Natural killer cell treated with Interleukin-12 subunit alpha and Interleukin-12 subunit beta and Interleukin-15 and Interleukin-18, amount 100 ng/mL, for 72 hours (primary cell): ENCODE data around the gene OR7C2. TPM values are rescaled to one million over a fixed set of nuclear protein-coding genes. Genes with fewer than 3 reads are reported as not detected.

Source experiments
- ATAC-seq, 2 donors: fragments of 150-1000 bp; cut with Tn5 transposase in 1 of 2; sonication (Bioruptor Pico), chemical (Tn5 transposase) in 1 of 2; 2 replicates each; pipeline ENCODE4 v1.10.0; 2021
- DNase-seq: peaks from one replicate; pipeline ENCODE4 v3.0.0; 2022; ENCODE audit warnings: low spot score
- H3K27ac Mint-ChIP-seq, 2 donors: 1 replicate in 1 of 2; 2 replicates in 1 of 2; pipeline ENCODE4 v1.8.0; 2022; ENCODE audit warnings: mixed read lengths in 2 of 2, mild to moderate bottlenecking in 1 of 2, moderate library complexity in 1 of 2
- H3K27me3 Mint-ChIP-seq, 2 donors: 1 replicate in 1 of 2; 2 replicates in 1 of 2; pipeline ENCODE4 v1.8.0; 2022; ENCODE audit warnings: mixed read lengths in 2 of 2
- H3K36me3 Mint-ChIP-seq: one replicate; pipeline ENCODE4 v1.8.0; 2022; ENCODE audit warnings: mixed read lengths
- H3K4me1 Mint-ChIP-seq, 2 donors: 1 replicate in 1 of 2; 2 replicates in 1 of 2; pipeline ENCODE4 v1.8.0; 2022; ENCODE audit warnings: low read depth in 2 of 2, mixed read lengths in 2 of 2, mild to moderate bottlenecking in 1 of 2
- H3K4me3 Mint-ChIP-seq: one replicate; pipeline ENCODE4 v1.8.0; 2022; ENCODE audit warnings: mixed read lengths
- H3K9me3 Mint-ChIP-seq: 2 replicates; pipeline ENCODE4 v1.8.0; 2022; ENCODE audit warnings: mixed read lengths
- total RNA-seq, 2 donors: library from RNA; stranded (reverse); gene quantifications; one replicate each; pipeline ENCODE4 v1.2.3, GENCODE V29; 2022

Gene OR7C2
- total RNA-seq, 2 donors from 2014 or later, result not detected

- peaks cover 8 to 15% of the 10 kb centered on the region in 2 donors for H3K27me3 Mint-ChIP-seq
- peaks cover 12% of the 10 kb centered on the region for H3K9me3 Mint-ChIP-seq
- ATAC-seq (no peak), DNase-seq (no peak)
- H3K4me1 Mint-ChIP-seq, result no peaks in the 10 kb centered on the region
- H3K27ac Mint-ChIP-seq, result no peak overlapping the region
- no peak overlapping the region for H3K4me3 Mint-ChIP-seq
- H3K36me3 Mint-ChIP-seq, result no peaks in the 10 kb centered on the region
Measured at GRCh38 chr19:14959263-14959662, 18.0 kb downstream of the OR7C2 start.

GRCh38 chr19:14961956-14962685, 20.8 kb downstream of the OR7C2 start:
- H3K36me3 Mint-ChIP-seq, result no peaks in the 10 kb centered on the region
- H3K27me3 Mint-ChIP-seq, result peaks cover 4 to 9% of the 10 kb centered on the region in 2 donors
- H3K4me1 Mint-ChIP-seq, result no peaks in the 10 kb centered on the region
- no peak overlapping the region for H3K4me3 Mint-ChIP-seq
- no peak overlapping the region for H3K27ac Mint-ChIP-seq
- H3K9me3 Mint-ChIP-seq, result peaks cover 9% of the 10 kb centered on the region
- DNase-seq, result no peak
- ATAC-seq, result no peak

GRCh38 chr19:14968247-14968646, 27.0 kb downstream of the OR7C2 start:
- Mint-ChIP-seq H3K36me3 (no peaks in the 10 kb centered on the region), H3K4me1 (no peaks in the 10 kb centered on the region), H3K9me3 (no peaks in the 10 kb centered on the region), H3K27ac (no peak overlapping the region), H3K4me3 (no peak overlapping the region), H3K27me3 (peaks cover 11 to 20% of the 10 kb centered on the region in 2 donors)
- no peak for ATAC-seq
- no peak for DNase-seq

GRCh38 chr19:14971474-14971873, 30.2 kb downstream of the OR7C2 start:
- no peak overlapping the region for H3K27ac Mint-ChIP-seq
- no peak overlapping the region for H3K4me3 Mint-ChIP-seq
- no peaks in the 10 kb centered on the region for H3K9me3 Mint-ChIP-seq
- peaks cover 9 to 20% of the 10 kb centered on the region in 2 donors for H3K27me3 Mint-ChIP-seq
- no peaks in the 10 kb centered on the region for H3K36me3 Mint-ChIP-seq
- H3K4me1 Mint-ChIP-seq, result no peaks in the 10 kb centered on the region
- DNase-seq (no peak), ATAC-seq (no peak)

- no peak for ATAC-seq
- Mint-ChIP-seq H3K27me3 (peaks cover 7 to 20% of the 10 kb centered on the region in 2 donors), H3K4me1 (no peaks in the 10 kb centered on the region), H3K9me3 (no peaks in the 10 kb centered on the region), H3K4me3 (no peak overlapping the region), H3K27ac (no peak overlapping the region), H3K36me3 (no peaks in the 10 kb centered on the region)
- DNase-seq, result no peak
Measured at GRCh38 chr19:14972676-14973075, 31.4 kb downstream of the OR7C2 start.

- Mint-ChIP-seq H3K36me3 (no peaks in the 10 kb centered on the region), H3K27me3 (peaks cover 18 to 21% of the 10 kb centered on the region in 2 donors), H3K9me3 (no peaks in the 10 kb centered on the region), H3K4me3 (no peak overlapping the region), H3K4me1 (peaks cover 0 to 3% of the 10 kb centered on the region in 2 donors), H3K27ac (no peak overlapping the region)
- no peak for DNase-seq
- no peak for ATAC-seq
Measured at GRCh38 chr19:14974488-14974887, 33.2 kb downstream of the OR7C2 start.

GRCh38 chr19:14977128-14977527, 35.8 kb downstream of the OR7C2 start:
- Mint-ChIP-seq H3K27ac (no peak overlapping the region), H3K36me3 (no peaks in the 10 kb centered on the region), H3K27me3 (peaks cover 26 to 34% of the 10 kb centered on the region in 2 donors), H3K9me3 (no peaks in the 10 kb centered on the region), H3K4me3 (no peak overlapping the region), H3K4me1 (peaks cover 0 to 3% of the 10 kb centered on the region in 2 donors)
- no peak for ATAC-seq
- DNase-seq, result no peak

- H3K36me3 Mint-ChIP-seq, result no peaks in the 10 kb centered on the region
- no peaks in the 10 kb centered on the region for H3K9me3 Mint-ChIP-seq
- ATAC-seq (no peak), DNase-seq (no peak)
- H3K27ac Mint-ChIP-seq, result no peak overlapping the region
- H3K27me3 Mint-ChIP-seq, result peaks cover 23 to 29% of the 10 kb centered on the region in 2 donors
- no peak overlapping the region for H3K4me3 Mint-ChIP-seq
- peaks cover 0 to 3% of the 10 kb centered on the region in 2 donors for H3K4me1 Mint-ChIP-seq
Measured at GRCh38 chr19:14978161-14978776, 37.0 kb downstream of the OR7C2 start.

GRCh38 chr19:14979476-14980255, 38.4 kb downstream of the OR7C2 start, which contains the start of gene SLC1A6:
TSS of gene SLC1A6 (minus strand) at chr19:14979864. CDS start at chr19:14972910, 6,954 bp downstream.
- no peak within 1 kb of the TSS for H3K27ac Mint-ChIP-seq
- DNase-seq (no peak), ATAC-seq (no peak)
- peaks cover 23 to 29% of the 10 kb centered on the region in 2 donors for H3K27me3 Mint-ChIP-seq
- peaks cover 0 to 3% of the 10 kb centered on the region in 2 donors for H3K4me1 Mint-ChIP-seq
- no peak within 1 kb of the TSS for H3K4me3 Mint-ChIP-seq
- no peaks in the 10 kb centered on the region for H3K9me3 Mint-ChIP-seq
- no peaks in the 10 kb centered on the region for H3K36me3 Mint-ChIP-seq

- DNase-seq (no peak), ATAC-seq (no peak)
- no peak overlapping the region for H3K4me3 Mint-ChIP-seq
- no peaks in the 10 kb centered on the region for H3K9me3 Mint-ChIP-seq
- H3K4me1 Mint-ChIP-seq, result no peaks in the 10 kb centered on the region
- H3K27ac Mint-ChIP-seq, result no peak overlapping the region
- peaks cover 14 to 16% of the 10 kb centered on the region in 2 donors for H3K27me3 Mint-ChIP-seq
- H3K36me3 Mint-ChIP-seq, result no peaks in the 10 kb centered on the region
Measured at GRCh38 chr19:14985133-14985532, 43.8 kb downstream of the OR7C2 start.

Other genes with a start within 250 kb of the OR7C2 start
- 1 to 10 TPM; 4.4 to 4.6 TPM for gene ADGRE2, start 162.9 kb upstream of the OR7C2 start, total RNA-seq
- gene OR7A5, start 106.3 kb upstream of the OR7C2 start, total RNA-seq, result not detected
- gene OR7C1, start 106.3 kb upstream of the OR7C2 start, total RNA-seq, result not detected
- not detected for gene OR7A10, start 92.6 kb upstream of the OR7C2 start, total RNA-seq
- not detected for gene OR7A17, start 55.4 kb upstream of the OR7C2 start, total RNA-seq
- not detected for gene SLC1A6, start 38.4 kb downstream of the OR7C2 start, total RNA-seq
- not detected for gene CASP14, start 108.0 kb downstream of the OR7C2 start, total RNA-seq
- not detected for gene OR1I1, start 140.7 kb downstream of the OR7C2 start, total RNA-seq
- not detected for gene SYDE1, start 165.9 kb downstream of the OR7C2 start, total RNA-seq